GM19324 (cell line): ENCODE results near the gene FNTB.

Experiments
- ATAC-seq: cut with Tn5 transposase; IDR thresholded peaks from one replicate; pipeline ENCODE4 v1.9.1; 2021; ENCODE audit warnings: mild to moderate bottlenecking, moderate library complexity; ENCODE audit not compliant: unreplicated experiment, low FRiP score

FNTB gene

GRCh38 chr14:64986648-64987437, at the start of gene FNTB:
TSS of gene FNTB (plus strand) at chr14:64986895. CDS start at chr14:64986954, 59 bp downstream.
- peak; percentile 95 for ATAC-seq

- ATAC-seq: no peak
These were observed 49.4 kb upstream of the FNTB start for GRCh38 chr14:64937171-64937820.

- no peak for ATAC-seq
These were observed 48.9 kb upstream of the FNTB start for GRCh38 chr14:64937821-64938193.

- no peak for ATAC-seq
These were observed 47.5 kb upstream of the FNTB start for GRCh38 chr14:64938972-64939816.

- ATAC-seq: no peak
These were observed 46.9 kb upstream of the FNTB start for GRCh38 chr14:64939817-64940190.

GRCh38 chr14:64940336-64940910, 46.3 kb upstream of the FNTB start:
- no peak for ATAC-seq

GRCh38 chr14:64942531-64943111, 44.1 kb upstream of the FNTB start, which contains the start of gene GPX2:
TSS of gene GPX2 (minus strand) at chr14:64942745. CDS start at chr14:64942726, 19 bp downstream.
- ATAC-seq: no peak

GRCh38 chr14:64943556-64943955, 43.1 kb upstream of the FNTB start:
- no peak for ATAC-seq

- ATAC-seq: no peak
These were observed 42.7 kb upstream of the FNTB start for GRCh38 chr14:64944041-64944440.

- ATAC-seq: no peak
These were observed 41.8 kb upstream of the FNTB start for GRCh38 chr14:64944861-64945260.

GRCh38 chr14:64945431-64946178, 41.1 kb upstream of the FNTB start:
- no peak for ATAC-seq

- no peak for ATAC-seq
These were observed 40.2 kb upstream of the FNTB start for GRCh38 chr14:64946310-64947045.

GRCh38 chr14:64947710-64948611, 38.7 kb upstream of the FNTB start:
- ATAC-seq: no peak

- no peak for ATAC-seq
These were observed 38.0 kb upstream of the FNTB start for GRCh38 chr14:64948612-64949210.

- no peak for ATAC-seq
These were observed 35.8 kb upstream of the FNTB start for GRCh38 chr14:64950889-64951288.

- no peak for ATAC-seq
These were observed 35.4 kb upstream of the FNTB start for GRCh38 chr14:64951291-64951690.

GRCh38 chr14:64951724-64952123, 35.0 kb upstream of the FNTB start:
- no peak for ATAC-seq
